ENCODE measurements around the gene GPR63. TPM values are rescaled to one million over a fixed set of nuclear protein-coding genes. Genes with fewer than 3 reads are reported as not detected.

Gene GPR63
- total and polyA plus RNA-seq, 12 donors, result 0.37 to 4.4 (median 1.2) TPM

DNA sequence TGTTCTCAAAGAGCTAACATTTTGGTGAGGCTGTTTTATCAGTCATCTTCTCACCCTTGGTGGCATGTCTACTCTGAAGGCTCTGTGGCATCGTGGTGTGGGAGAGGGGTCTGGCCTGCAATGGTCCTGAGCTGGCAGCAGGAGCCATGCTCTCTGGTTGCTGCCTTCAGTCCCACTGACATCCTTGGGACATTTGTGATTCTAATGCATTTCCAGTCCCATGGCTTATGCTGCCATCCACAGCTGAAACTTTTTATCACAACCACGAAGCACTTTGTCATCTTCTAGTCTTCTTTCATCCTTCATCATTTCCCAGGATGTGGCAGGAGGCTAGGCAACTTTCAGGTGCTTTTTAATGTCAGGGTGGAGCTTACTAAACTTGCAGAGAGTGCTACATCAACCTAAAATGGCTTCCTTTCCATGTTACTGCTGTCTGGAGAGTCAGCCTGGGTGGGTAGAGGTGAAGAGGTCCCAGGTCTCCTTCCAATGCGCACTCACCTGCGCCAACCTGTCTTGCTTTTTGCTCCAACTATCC lies 77.1 kb downstream of the GPR63 start:
- Histone ChIP-seq H3K4me3 (no peak overlapping the region), H3K27ac (no peak overlapping the region), H3K27me3 (no peaks in the 10 kb centered on the region), H3K36me3 (replicated peaks in 1 of 2) (no peaks in the 10 kb centered on the region), H3K9me3 (replicated peaks in 1 of 3) (no peaks in the 10 kb centered on the region), H3K4me1 (replicated peaks in 1 of 2) (no peaks in the 10 kb centered on the region)
- no peak for DNase-seq
- intact Hi-C loops (cut with DNase I), result no loop called here
- WGBS, 4 donors, result 72 to 86% (median 76%) methylated on average over 4 of the region's 4 CpGs
- TF ChIP-seq POLR2A (IDR thresholded peaks at IDR 0.05), result no peak
- TF ChIP-seq, protein P1, sequence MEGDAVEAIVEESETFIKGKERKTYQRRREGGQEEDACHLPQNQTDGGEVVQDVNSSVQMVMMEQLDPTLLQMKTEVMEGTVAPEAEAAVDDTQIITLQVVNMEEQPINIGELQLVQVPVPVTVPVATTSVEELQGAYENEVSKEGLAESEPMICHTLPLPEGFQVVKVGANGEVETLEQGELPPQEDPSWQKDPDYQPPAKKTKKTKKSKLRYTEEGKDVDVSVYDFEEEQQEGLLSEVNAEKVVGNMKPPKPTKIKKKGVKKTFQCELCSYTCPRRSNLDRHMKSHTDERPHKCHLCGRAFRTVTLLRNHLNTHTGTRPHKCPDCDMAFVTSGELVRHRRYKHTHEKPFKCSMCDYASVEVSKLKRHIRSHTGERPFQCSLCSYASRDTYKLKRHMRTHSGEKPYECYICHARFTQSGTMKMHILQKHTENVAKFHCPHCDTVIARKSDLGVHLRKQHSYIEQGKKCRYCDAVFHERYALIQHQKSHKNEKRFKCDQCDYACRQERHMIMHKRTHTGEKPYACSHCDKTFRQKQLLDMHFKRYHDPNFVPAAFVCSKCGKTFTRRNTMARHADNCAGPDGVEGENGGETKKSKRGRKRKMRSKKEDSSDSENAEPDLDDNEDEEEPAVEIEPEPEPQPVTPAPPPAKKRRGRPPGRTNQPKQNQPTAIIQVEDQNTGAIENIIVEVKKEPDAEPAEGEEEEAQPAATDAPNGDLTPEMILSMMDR (IDR thresholded peaks at IDR 0.05), result peak in 1 of 6 experiments; percentile 5

DNA sequence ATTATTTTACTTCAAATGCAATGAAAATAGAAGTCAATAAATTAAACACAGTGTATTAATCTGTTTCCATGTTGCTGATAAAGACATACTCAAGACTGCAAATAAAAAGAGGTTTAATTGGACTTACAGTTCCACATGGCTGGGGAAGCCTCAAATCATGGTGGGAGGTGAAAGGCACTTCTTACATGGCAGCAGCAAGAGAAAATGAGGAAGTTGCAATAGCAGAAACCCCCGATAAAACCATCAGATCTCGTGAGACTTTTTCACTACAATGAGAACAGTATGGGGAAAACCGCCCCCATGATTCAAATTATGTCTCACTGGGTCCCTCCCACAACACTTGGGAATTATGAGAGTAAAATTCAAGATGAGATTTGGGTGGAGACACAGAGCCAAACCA lies 82.2 kb downstream of the GPR63 start:
- no peaks in the 10 kb centered on the region for H3K27me3 ChIP-seq
- intact Hi-C loops (cut with DNase I), result no loop called here
- H3K36me3 ChIP-seq (replicated peaks in 1 of 2), result no peaks in the 10 kb centered on the region
- H3K4me3 ChIP-seq, result no peak overlapping the region
- TF ChIP-seq, protein P1 (IDR thresholded peaks at IDR 0.05), result no peak
- TF ChIP-seq POLR2A (IDR thresholded peaks at IDR 0.05), result no peak
- DNase-seq, result no peak
- no peaks in the 10 kb centered on the region for H3K4me1 ChIP-seq (replicated peaks in 1 of 2)
- 77 to 81% (median 79%) methylated on average over 3 of the region's 3 CpGs for WGBS, 4 donors
- H3K9me3 ChIP-seq (replicated peaks in 1 of 3), result no peaks in the 10 kb centered on the region
- H3K27ac ChIP-seq, result no peak overlapping the region

DNA sequence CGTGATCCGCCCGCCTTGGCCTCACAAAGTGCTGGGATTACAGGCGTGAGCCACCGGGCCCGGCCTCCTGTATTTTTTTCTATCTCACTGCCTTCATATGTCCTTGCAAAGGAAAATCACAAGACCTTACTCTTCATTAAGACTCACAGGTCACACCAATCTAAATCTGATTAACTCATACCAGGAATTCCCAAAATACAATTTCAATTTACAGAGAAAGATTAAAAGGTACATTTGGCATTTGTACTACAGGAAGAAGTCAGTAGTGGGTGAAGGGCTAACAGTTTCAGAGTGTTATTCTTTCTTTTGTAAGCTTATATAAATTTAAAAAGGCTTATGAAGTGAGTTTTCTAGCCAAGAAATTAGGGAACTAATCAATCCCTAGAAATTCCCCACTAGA lies 87.4 kb downstream of the GPR63 start:
- Histone ChIP-seq H3K4me1 (replicated peaks in 1 of 2) (no peaks in the 10 kb centered on the region), H3K9me3 (replicated peaks in 1 of 3) (peaks cover 0 to 8% (median 0%) of the 10 kb centered on the region in 3 donors), H3K27me3 (no peaks in the 10 kb centered on the region), H3K36me3 (replicated peaks in 1 of 2) (no peaks in the 10 kb centered on the region), H3K27ac (no peak overlapping the region), H3K4me3 (no peak overlapping the region)
- no peak for DNase-seq
- 88 to 99% (median 95%) methylated on average over 6 of the region's 6 CpGs for WGBS, 4 donors
- intact Hi-C loops (cut with DNase I), result no loop called here
- TF ChIP-seq, protein P1 (IDR thresholded peaks at IDR 0.05), result no peak
- TF ChIP-seq POLR2A (IDR thresholded peaks at IDR 0.05), result no peak

Other genes starting within 250 kb of the GPR63 start
- 10 to 100 TPM; 11.4 to 73.5 (median 29.0) TPM for gene NDUFAF4, start 60.4 kb upstream of the GPR63 start, total RNA-seq
- 10 to 100 TPM; 27.8 to 51.3 (median 27.9) TPM for gene NDUFAF4, start 60.4 kb upstream of the GPR63 start, polyA plus RNA-seq
- gene KLHL32, start 87.3 kb upstream of the GPR63 start, total RNA-seq, result 1 to 10 TPM in 1 of 9 donors, under 1 TPM in 7, not detected in 1; 0.21 to 1.2 (median 0.43) TPM
- gene KLHL32, start 87.3 kb upstream of the GPR63 start, polyA plus RNA-seq, result under 1 TPM; 0.37 to 0.80 (median 0.37) TPM